ENCODE results near the gene TBC1D22A. TPM values are rescaled to one million over a fixed set of nuclear protein-coding genes. Genes with fewer than 3 reads are reported as not detected.

Gene TBC1D22A
- total and polyA plus RNA-seq, 9 of the 15 experiments (the other 6 are each of a cell fraction or from before 2014, with no cell fraction given): 0.20 to 11.5 (median 5.2) TPM

- peaks cover 0 to 3% of the 10 kb centered on the region in 2 experiments; a peak in 2 of 5 replicates for H3K4me1 ChIP-seq (replicated peaks in 1 of 2; ENCODE audit: control insufficient read depth in 2 of 2, insufficient read depth in 2 of 2, low read length in 2 of 2)
- in situ Hi-C loops (cut with MboI): no loop called here
- FAIRE-seq: no peak
- DNase-seq (ENCODE audit: extremely low read depth in 1 of 4, low spot score in 3 of 4): no peak
- no peak overlapping the region for H2AFZ ChIP-seq (ENCODE audit: low read depth, low read length)
- H3K9ac ChIP-seq (ENCODE audit: insufficient read depth in 1 of 2, low read depth in 2 of 2, low read length in 2 of 2): no peak overlapping the region
- CTCF ChIA-PET (ENCODE audit: low intra/inter-chr PET ratio): no interaction called here
- H3K4me2 ChIP-seq (ENCODE audit: insufficient read depth, low read length): no peak overlapping the region
- H3K9me3 ChIP-seq (replicated peaks; ENCODE audit: control insufficient read depth, insufficient read depth, low read depth, low read length): no peaks in the 10 kb centered on the region
- intact Hi-C loops (cut with micrococcal nuclease): no loop called here
- no peak overlapping the region for H3K4me3 ChIP-seq
- H3K27ac ChIP-seq (ENCODE audit: extremely low read depth, low read depth, low read length): no peak overlapping the region
- ATAC-seq: no peak
- TF ChIP-seq FOXJ2 (tag; IDR thresholded peaks at IDR 0.05): no peak
- TF ChIP-seq CEBPB (tag; IDR thresholded peaks at IDR 0.05): no peak
- TF ChIP-seq RERE (CRISPR knock-in tag; IDR thresholded peaks at IDR 0.05; ENCODE audit: borderline replicate concordance): no peak
- TF ChIP-seq RCOR1 (IDR thresholded peaks at IDR 0.05; ENCODE audit: borderline replicate concordance in 1 of 2, low read depth in 2 of 2, low read length in 2 of 2): no peak
- no peak for TF ChIP-seq SP2 (IDR thresholded peaks at IDR 0.05; ENCODE audit: extremely low read depth, low read depth, low read length, poor library complexity, severe bottlenecking)
- TF ChIP-seq GTF2E2 (tag; IDR thresholded peaks at IDR 0.05): no peak
- no peak for TF ChIP-seq GMEB1 (CRISPR knock-in tag; IDR thresholded peaks at IDR 0.05)
- TF ChIP-seq PRPF4 (IDR thresholded peaks at IDR 0.05; ENCODE audit: insufficient read depth, low read depth, low read length, poor library complexity, severe bottlenecking): no peak
- TF ChIP-seq ZKSCAN1 (IDR thresholded peaks at IDR 0.05; ENCODE audit: low read depth, low read length): no peak
- no TSS peak for BruUV-seq (replicated peaks)
- H3K27me3 ChIP-seq (ENCODE audit: control insufficient read depth in 2 of 2, insufficient read depth in 2 of 2, low read length in 2 of 2): no peaks in the 10 kb centered on the region
- 36% methylated on average over 2 of the region's 13 CpGs for WGBS (ENCODE audit: insufficient coverage, low coverage, missing lambda C conversion rate)
- H3K36me3 ChIP-seq (ENCODE audit: control insufficient read depth, insufficient read depth, low read length): no peaks in the 10 kb centered on the region
- POLR2A ChIA-PET: no interaction called here
- H3K79me2 ChIP-seq (ENCODE audit: control insufficient read depth, insufficient read depth, low read length): no peaks in the 10 kb centered on the region
- H4K20me1 ChIP-seq (replicated peaks; ENCODE audit: control insufficient read depth, insufficient read depth, low read length): peaks cover 6% of the 10 kb centered on the region; the same call in 1 of the 2 replicates
- no peaks in the 10 kb centered on the region for H3K9me1 ChIP-seq (ENCODE audit: control insufficient read depth, insufficient read depth, low read length)
Measured at GRCh38 chr22:47147572-47147971, 385.1 kb downstream of the TBC1D22A start.

Data from K562 (cell line).